NCI-H446 treated with DMSO at 0.1 percent for 48 hours (cell line): ENCODE results near the gene ZNF490.
A peak's percentile ranks its signal among the peaks of the same experiment; 100 is the strongest.
"Not testable (repeated sequence)": the region's sequence is repeated elsewhere in the genome, so short reads cannot be mapped to it uniquely, and the experiment has no call there.

Experiments used
- DNase-seq: peaks from one replicate; lab custom pipeline; 2025; lab: John Stamatoyannopoulos, UW

The ZNF490 gene

GRCh38 chr19:12621253-12622024 lies 10.8 kb upstream of the ZNF490 start:
- not testable (repeated sequence) for DNase-seq

DNA sequence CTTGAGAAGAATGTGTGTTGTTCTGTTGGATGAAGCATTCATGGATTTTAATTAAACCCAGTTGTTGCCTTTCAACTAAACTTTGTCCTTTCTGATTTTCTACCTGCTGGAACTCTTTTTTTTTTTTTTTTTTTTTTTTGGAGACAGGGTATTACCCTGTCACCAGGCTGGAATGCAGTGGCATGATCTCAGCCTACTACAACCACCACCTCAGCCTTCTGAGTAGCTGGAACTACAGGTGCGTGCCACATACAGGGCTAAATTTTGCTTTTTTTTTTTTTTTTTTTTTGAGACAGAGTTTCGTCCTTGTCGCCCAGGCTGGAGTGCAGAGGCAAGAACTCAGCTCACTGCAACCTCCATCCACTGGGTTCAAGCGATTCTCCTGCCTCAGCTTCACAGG lies 7.0 kb upstream of the ZNF490 start:
- no peak for DNase-seq

DNA sequence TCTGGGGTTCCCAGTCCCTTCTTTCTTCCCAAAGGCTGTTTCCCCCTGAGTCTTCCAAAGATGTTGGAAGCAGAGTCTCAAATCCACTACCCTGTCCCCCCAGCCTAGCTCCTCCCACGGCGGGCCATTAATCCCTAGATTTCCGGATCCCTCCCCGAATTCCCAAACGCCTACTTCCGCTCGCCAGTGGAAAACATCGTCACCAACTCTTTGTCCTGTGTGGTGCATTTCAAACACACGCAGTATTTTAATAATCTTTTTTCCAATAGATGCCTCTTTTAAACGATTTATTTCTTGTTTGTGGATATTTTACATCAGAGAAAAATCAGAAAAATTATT lies 717 bp upstream of the ZNF490 start:
- peak; percentile 45 for DNase-seq

DNA sequence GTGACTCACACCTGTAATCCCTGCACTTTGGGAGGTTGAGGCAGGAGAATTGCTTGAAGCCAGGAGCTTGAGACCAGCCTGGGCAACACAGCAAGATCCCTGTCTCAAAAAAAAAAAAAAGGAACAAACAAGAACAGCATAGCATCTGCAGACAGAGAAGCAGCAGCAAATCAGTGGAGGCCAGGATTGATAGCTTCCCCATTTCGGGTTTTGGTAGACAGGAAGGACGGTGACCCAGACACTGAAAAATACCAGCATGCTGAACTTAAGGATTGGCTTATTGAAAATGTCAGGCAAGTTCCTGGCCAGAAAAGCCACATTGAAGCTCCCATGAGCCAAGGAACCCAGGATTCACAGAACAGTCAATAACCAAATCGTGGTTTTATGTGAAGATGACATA lies 3.0 kb downstream of the ZNF490 start:
- no peak for DNase-seq

GRCh38 chr19:12606796-12607195 lies 3.8 kb downstream of the ZNF490 start:
- DNase-seq = no peak

DNA sequence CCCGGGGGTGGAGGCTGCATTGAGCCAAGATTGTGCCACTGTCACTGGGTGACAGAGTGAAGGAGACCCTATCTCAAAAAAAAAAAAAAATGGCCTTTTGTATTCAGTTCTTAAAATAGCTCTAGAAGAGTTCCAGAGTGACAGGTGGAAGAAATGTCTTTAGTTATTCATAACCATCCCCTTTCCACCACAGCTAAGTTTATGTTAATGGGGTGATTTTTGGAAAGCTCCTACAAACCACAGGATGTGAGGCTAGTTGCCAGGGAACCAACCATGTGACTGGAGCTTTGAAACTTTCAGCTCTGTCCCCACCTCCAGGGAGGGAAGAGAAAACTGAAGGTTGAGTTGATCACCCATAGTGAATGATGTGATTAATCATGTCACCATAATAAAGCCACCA lies 6.9 kb downstream of the ZNF490 start:
- DNase-seq = no peak

DNA sequence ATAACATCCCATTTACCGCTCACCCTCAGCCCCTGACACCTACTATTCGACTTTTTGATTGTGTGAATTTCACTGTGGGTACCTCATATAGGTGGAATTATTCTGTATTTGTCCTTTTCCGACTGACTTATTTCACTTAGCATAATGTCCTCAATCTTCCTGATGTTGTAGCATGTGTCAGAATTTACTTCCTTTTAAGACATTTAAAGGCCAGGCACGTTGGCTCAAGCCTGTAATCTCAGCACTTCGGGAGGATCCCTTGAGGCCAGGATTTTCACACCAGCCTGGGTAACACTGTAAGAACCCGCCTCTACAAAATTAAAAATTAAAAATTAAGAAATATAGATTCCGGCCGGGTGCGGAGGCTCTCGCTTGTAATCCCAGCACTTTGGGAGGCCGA lies 13.0 kb downstream of the ZNF490 start:
- no peak for DNase-seq

GRCh38 chr19:12596927-12597548 lies 13.6 kb downstream of the ZNF490 start:
- DNase-seq = no peak

DNA sequence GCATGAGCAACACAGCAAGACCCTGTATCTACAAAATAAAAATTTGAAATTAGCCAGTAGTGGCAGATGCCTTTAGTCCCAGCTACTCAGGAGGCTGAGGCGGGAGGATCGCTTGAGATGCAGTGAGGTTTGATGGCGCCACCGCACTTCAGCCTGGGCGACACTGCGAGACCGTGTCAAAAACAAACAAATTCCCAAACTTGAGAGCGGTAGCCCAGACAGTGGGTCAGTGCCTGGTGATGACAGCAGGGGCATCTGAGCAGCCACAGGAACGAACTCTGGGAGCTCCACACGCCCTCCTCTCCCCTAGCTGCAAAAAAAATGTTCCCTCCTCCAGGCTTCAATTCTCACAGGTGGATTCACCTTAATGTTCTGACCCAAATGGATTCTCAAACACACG lies 14.1 kb downstream of the ZNF490 start:
- DNase-seq = no peak

DNA sequence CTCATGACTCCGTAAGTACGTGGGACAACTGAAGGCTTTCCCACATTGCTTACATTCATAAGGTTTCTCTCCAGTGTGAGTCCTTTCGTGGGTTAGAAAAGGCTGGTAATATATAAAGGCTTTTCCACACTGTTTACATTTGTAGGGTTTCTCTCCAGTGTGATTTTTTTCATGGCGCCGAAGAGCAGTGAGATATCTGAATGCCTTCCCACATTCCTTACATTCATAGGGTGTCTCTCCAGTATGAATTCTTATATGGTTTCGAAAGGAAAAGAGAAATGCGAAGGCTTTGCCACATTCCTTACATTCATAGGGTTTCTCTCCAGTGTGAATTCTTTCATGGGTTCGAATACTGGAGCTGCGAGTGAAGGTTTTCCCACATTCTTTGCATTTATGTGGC lies 29.5 kb downstream of the ZNF490 start:
- no peak for DNase-seq

DNA sequence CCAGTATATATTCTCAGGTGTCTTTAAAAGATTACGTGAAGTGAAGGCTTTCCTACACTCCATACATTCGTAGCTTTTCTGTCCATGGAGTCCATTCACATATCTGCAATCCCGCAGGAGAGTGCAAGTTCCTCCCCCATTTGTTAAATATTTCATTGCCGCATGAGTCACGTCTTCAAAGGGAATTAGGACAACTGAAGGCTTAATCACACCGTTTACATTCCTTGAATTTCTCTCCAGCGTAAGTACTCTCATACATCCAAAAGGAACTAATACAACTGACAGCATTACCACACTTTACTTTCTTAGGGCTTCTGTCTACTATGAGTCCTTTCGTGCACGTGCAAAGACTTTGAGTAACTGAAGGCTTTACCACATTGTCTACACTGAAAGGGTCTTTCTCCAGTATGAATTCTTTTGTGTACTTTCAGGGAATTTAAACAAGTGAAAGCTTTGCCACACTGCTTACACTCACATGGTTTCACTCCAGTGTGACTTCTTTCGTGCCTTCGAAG lies 30.4 kb downstream of the ZNF490 start:
- DNase-seq = no peak

- DNase-seq = no peak
These were observed 32.0 kb downstream of the ZNF490 start for GRCh38 chr19:12578641-12579040.

- DNase-seq = no peak
These were observed 36.6 kb downstream of the ZNF490 start for GRCh38 chr19:12574036-12574435.

DNA sequence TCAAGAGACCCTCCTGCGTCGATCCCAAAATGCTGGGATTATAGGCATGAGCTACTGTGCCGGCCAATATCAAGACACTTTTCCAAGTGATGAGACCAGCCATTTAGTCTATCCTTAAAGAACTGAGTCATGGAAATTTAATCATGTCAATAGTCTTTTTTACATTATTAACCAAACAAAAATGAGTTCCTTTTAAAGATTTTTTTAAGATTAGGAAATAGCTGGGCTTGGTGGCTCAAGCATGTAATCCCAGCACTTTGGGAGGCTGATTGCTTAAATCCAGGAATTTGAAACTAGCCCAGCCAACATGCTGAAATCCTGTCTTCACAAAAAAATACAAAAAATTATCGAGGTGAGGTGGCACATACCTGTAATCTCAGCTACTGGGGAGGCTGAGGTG lies 42.7 kb downstream of the ZNF490 start:
- no peak for DNase-seq

GRCh38 chr19:12566380-12566779 lies 44.2 kb downstream of the ZNF490 start:
- not testable (repeated sequence) for DNase-seq

DNA sequence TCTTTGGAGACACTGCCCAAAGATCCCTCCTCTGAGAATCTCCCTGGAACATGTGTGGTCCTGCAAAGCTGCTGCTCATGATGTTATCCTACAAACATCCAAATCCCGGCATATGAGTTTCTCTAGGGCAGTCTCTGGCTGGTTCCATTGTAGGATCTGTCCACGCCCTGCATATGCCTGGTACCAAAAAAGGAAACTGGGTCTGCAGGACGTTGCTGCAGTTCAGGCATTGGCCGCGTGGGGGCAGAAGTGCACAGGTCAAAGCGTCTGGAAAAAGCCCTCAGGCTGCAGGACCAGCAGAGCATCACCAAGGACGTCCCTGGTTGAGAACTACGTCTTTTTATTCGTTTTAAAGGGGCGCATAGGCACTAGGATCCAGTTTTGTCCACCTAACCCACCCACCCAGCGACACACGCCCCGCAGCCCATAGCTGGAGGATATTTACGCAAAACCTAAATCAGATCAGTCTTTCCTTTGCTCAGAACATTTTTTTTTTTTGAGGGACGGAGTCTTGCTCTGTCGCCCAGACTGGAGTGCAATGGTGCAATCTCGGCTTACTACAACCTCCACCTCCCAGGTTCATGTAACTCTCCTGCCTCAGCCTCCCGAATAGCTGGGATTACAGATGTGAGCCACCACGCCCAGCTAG lies 46.5 kb downstream of the ZNF490 start:
- DNase-seq = peak; percentile 59

- no peak for DNase-seq
These were observed 55.1 kb downstream of the ZNF490 start for GRCh38 chr19:12555456-12555930.

DNA sequence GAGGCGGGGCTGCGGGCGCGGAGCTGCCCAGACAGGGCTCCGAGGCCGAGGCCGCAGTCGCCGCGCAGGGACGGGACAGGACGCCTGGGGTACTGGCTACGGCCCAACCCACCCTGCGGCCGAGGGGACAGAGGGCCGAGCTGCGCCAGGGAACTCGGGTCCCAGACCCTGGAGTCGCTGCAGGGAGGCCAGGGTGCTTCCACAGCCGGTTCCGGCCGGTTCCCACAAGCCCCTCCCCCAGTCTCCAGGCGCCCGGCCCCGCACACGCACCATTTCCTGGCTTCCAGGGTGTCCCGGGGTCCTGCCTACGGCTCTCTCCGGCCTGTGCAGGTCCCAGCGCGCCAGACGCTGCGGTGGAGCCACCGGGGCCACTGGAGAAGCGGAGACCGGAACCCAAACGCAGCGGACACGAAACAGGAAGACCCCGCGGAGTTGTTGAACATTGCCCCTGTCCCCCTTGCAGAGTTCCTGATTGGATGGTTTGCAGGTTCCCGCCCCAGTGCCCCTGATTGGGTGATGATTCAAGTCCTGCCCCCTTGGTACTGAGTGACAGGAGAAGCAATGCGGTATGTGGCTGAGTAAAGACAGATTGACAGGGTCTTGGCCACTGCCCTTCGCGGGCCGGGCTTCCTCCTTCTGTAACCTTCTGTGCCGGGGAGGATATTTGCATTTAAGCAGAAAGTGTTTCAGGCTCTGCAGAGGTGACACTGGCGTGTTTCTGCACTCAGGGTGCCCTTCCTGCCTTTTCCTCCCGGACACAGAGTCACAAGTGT lies 59.4 kb downstream of the ZNF490 start, which contains the start of gene ZNF564:
TSS of gene ZNF564 (minus strand) at position 423 of the 773 bp plus-strand sequence. CDS start at position 273, 150 bp downstream.
- DNase-seq = peak; percentile 98

DNA sequence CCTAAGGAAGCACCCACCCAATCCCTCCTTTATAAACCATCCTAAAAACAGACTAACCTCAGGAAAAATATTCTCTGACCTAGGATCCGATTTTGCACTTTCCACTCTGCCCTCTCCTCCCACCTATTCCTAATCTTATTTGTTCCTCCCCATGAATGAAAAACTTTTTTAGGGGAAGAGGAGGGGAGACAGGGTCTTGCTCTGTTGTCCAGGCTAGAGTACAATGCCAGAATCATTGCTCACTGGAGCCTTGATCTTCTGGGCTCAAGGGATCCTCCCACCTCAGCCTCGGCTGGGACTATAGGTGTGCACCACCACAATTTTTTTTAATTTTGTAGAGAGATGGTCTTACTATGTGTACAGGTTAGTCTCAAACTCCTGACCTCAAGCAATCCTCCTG lies 63.7 kb downstream of the ZNF490 start:
- DNase-seq = no peak

DNA sequence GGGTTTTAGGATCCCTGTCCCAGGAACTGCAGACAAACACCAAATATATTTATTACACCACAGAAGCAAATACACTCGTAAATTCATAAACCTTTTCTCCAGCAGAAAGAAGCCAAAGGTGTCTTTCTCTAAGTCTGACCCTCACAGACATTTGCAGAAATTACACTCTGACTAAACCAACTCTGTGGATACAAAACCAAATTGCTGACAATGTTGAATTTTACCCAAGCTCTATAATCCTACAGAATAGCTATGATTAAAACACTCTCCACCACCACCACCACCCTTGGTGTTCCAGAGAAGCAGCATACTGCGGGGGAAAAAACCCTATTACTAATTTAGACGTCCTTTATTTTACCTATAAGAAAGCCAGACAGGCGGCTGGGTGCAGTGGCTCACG lies 64.5 kb downstream of the ZNF490 start:
- DNase-seq = no peak

GRCh38 chr19:12545267-12545666 lies 65.3 kb downstream of the ZNF490 start:
- DNase-seq = no peak

- DNase-seq = no peak
These were observed 66.2 kb downstream of the ZNF490 start for GRCh38 chr19:12544401-12544876.
